K562 (cell line): Measurements from ENCODE around the gene CNIH3. TPM values are rescaled to one million over a fixed set of nuclear protein-coding genes. Genes with fewer than 3 reads are reported as not detected.

ENCODE experiments used
- ATAC-seq: fragments of 200-7000 bp; cut with Tn5 transposase; 3 replicates; pipeline ENCODE4 v1.9.1; 2020; ENCODE audit warnings: moderate library complexity
- BruUV-seq: library from RNA; stranded (reverse); fragments of 400-500 nt; replicated peaks from 2 replicates; lab custom pipeline; 2021; lab: Mats Ljungman, UMichigan
- CTCF ChIA-PET: fragments of 300-600 bp; formaldehyde crosslinking; extraction: SDS; loops from one replicate; lab custom pipeline; 2021; ENCODE audit warnings: low intra/inter-chr PET ratio; lab: Yijun Ruan, JAX
- POLR2A ChIA-PET: fragments of 300-600, 350-650 bp; sonication (Branson Sonifier 250); formaldehyde crosslinking; extraction: SDS; loops from one replicate; lab custom pipeline; 2021; ENCODE audit warnings: antibody characterized with exemption, inconsistent platforms; lab: Yijun Ruan, JAX
- DNase-seq, 4 experiments: peaks; one replicate each; pipeline versions ENCODE4 v3.0.0 to v3.0.0-alpha.2; 2011 to 2018; ENCODE audit warnings: low spot score in 3 of 4, mixed read lengths in 3 of 4; ENCODE audit errors: extremely low read depth in 1 of 4
- FAIRE-seq: peaks from 2 replicates; lab custom pipeline; 2011; peaks lifted over from hg19 to GRCh38; lab: Jason Lieb, UNC
- H2AFZ ChIP-seq: 2 replicates; pipeline ENCODE4 v1.6.0; 2011; ENCODE audit warnings: low read depth, low read length, control low read depth, inconsistent platforms
- H3K27ac ChIP-seq: fragments of 200-600 bp; 3 replicates; pipeline ENCODE4 v1.8.0; 2011; ENCODE audit warnings: low read depth, mild to moderate bottlenecking, control low read depth, inconsistent platforms, low read length, moderate library complexity, mixed read lengths; ENCODE audit errors: extremely low read depth
- H3K27me3 ChIP-seq, 2 experiments: fragments of 300-600 bp in 1 of 2; 2 replicates in 1 of 2; 3 replicates in 1 of 2; pipeline versions ENCODE4 v1.6.0 to v1.8.0; 2011; ENCODE audit warnings: inconsistent platforms in 2 of 2, low read length in 2 of 2, mild to moderate bottlenecking in 1 of 2, mixed read lengths in 1 of 2, moderate library complexity in 1 of 2; ENCODE audit not compliant: control insufficient read depth in 2 of 2, insufficient read depth in 2 of 2
- H3K36me3 ChIP-seq: fragments of 300-600 bp; 3 replicates; pipeline ENCODE4 v1.8.0; 2011; ENCODE audit warnings: mild to moderate bottlenecking, low read length, inconsistent platforms; ENCODE audit not compliant: control insufficient read depth, insufficient read depth
- H3K4me1 ChIP-seq, 2 experiments: fragments of 200-600 bp in 1 of 2; replicated peaks in 1 of 2; 2 replicates in 1 of 2; 3 replicates in 1 of 2; pipeline versions ENCODE4 v1.5.1 to v1.8.0; 2011; ENCODE audit warnings: inconsistent platforms in 2 of 2, low read length in 2 of 2, mild to moderate bottlenecking in 1 of 2, mixed read lengths in 1 of 2, moderate library complexity in 1 of 2; ENCODE audit not compliant: control insufficient read depth in 2 of 2, insufficient read depth in 2 of 2
- H3K4me2 ChIP-seq: 2 replicates; pipeline ENCODE4 v1.6.1; 2011; ENCODE audit warnings: low read length, control low read depth, inconsistent platforms, mixed read lengths; ENCODE audit not compliant: insufficient read depth
- H3K4me3 ChIP-seq: fragments of 200-600 bp; sonication (generic), shearing (Covaris generic); 2 replicates; pipeline ENCODE4 v1.5.1; 2016; ENCODE audit warnings: control low read depth, inconsistent platforms
- H3K79me2 ChIP-seq: fragments of 200-600 bp; 3 replicates; pipeline ENCODE4 v1.8.0; 2011; ENCODE audit warnings: low read length, inconsistent platforms; ENCODE audit not compliant: control insufficient read depth, insufficient read depth
- H3K9ac ChIP-seq, 2 experiments: 2 replicates each; pipeline versions ENCODE4 v1.6.0 to v1.6.1; 2011; ENCODE audit warnings: low read depth in 2 of 2, low read length in 2 of 2, control low read depth in 1 of 2, inconsistent platforms in 1 of 2, mild to moderate bottlenecking in 1 of 2, mixed read lengths in 1 of 2; ENCODE audit not compliant: insufficient read depth in 1 of 2
- H3K9me1 ChIP-seq: one replicate; pipeline ENCODE4 v1.6.0; 2011; ENCODE audit warnings: inconsistent platforms, mild to moderate bottlenecking, low read length, moderate library complexity; ENCODE audit not compliant: control insufficient read depth, insufficient read depth
- H3K9me3 ChIP-seq: replicated peaks from 2 replicates; pipeline ENCODE4 v1.5.1; 2011; ENCODE audit warnings: low read depth, low read length, inconsistent platforms; ENCODE audit not compliant: control insufficient read depth, insufficient read depth
- H4K20me1 ChIP-seq: replicated peaks from 2 replicates; pipeline ENCODE4 v1.6.1; 2011; ENCODE audit warnings: low read length, inconsistent platforms, mixed read lengths; ENCODE audit not compliant: control insufficient read depth, insufficient read depth
- EGR1 ChIP-seq: fragments of 450-650 bp; conservative IDR thresholded peaks from 2 replicates; pipeline ENCODE4 v1.6.1; 2017; ENCODE audit warnings: mild to moderate bottlenecking
- FOXA1 ChIP-seq: fragments of 450-650 bp; IDR thresholded peaks from 2 replicates; pipeline ENCODE4 v1.6.1; 2016; ENCODE audit warnings: mild to moderate bottlenecking, borderline replicate concordance
- HCFC1 ChIP-seq: IDR thresholded peaks from 2 replicates; pipeline ENCODE4 v1.6.1; 2012; ENCODE audit warnings: low read depth, low read length, improper control_type of control experiment
- HSF4 ChIP-seq: fragments of 250-450 bp; sonication (Bioruptor Pico); IDR thresholded peaks from 2 replicates; pipeline ENCODE4 v2.1.2; 2022; ENCODE audit warnings: mild to moderate bottlenecking, moderate library complexity, borderline replicate concordance
- L3MBTL2 ChIP-seq: fragments of 450-650 bp; IDR thresholded peaks from 2 replicates; pipeline ENCODE4 v1.6.1; 2016; ENCODE audit warnings: mild to moderate bottlenecking, moderate library complexity
- PHF8 ChIP-seq: fragments of 200-600 bp; sonication (generic); IDR thresholded peaks from 2 replicates; pipeline ENCODE4 v1.6.1; 2012; ENCODE audit warnings: mixed run types, mild to moderate bottlenecking, inconsistent platforms, low read length, moderate library complexity, borderline replicate concordance
- POU5F1 ChIP-seq: fragments of 150-350 bp; IDR thresholded peaks from 2 replicates; pipeline ENCODE4 v1.6.1; 2014; ENCODE audit warnings: borderline replicate concordance, low read length, low read depth, mild to moderate bottlenecking; ENCODE audit not compliant: partially characterized antibody
- TCF3 ChIP-seq: sonication (generic); formaldehyde crosslinking; IDR thresholded peaks from 2 replicates; pipeline ENCODE4 v1.4.0; 2020; ENCODE audit warnings: mild to moderate bottlenecking, missing genetic modification reagents
- YY1 ChIP-seq, 3 experiments: IDR thresholded peaks; 2 replicates each; pipeline ENCODE4 v1.6.1; 2011; ENCODE audit warnings: low read length in 2 of 3, mild to moderate bottlenecking in 2 of 3, moderate library complexity in 2 of 3, borderline replicate concordance in 1 of 3, control low read depth in 1 of 3, low read depth in 1 of 3; ENCODE audit not compliant: insufficient read depth in 3 of 3, insufficient replicate concordance in 2 of 3, control insufficient read depth in 1 of 3, insufficient read length in 1 of 3; ENCODE audit errors: extremely low read depth in 1 of 3
- ZKSCAN8 ChIP-seq: fragments of 200-800 bp; sonication (Bioruptor generic); IDR thresholded peaks from 2 replicates; pipeline ENCODE4 v1.6.1; 2016; ENCODE audit warnings: missing genetic modification characterization, missing compliant biosample characterization
- WGBS: fragments of 100-300 bp; shearing (Covaris generic); methylation state at CpG from one replicate; pipeline ENCODE4 v1.1.6; 2016; ENCODE audit warnings: low coverage, mixed read lengths; ENCODE audit not compliant: insufficient coverage; ENCODE audit errors: missing lambda C conversion rate; 5-methylcytosine and 5-hydroxymethylcytosine counted together
- in situ Hi-C: fragments of 300-500 bp; cut with MboI; formaldehyde crosslinking; loops from 4 replicates; pipeline ENCODE4 v1.15.0; 2018; ENCODE audit warnings: inconsistent platforms, mixed read lengths
- intact Hi-C: fragments of 100-400 bp; cut with micrococcal nuclease; formaldehyde crosslinking; loops from 2 replicates; pipeline ENCODE4 v1.14.2; 2022
- polyA plus RNA-seq, 8 experiments: library from polyadenylated mRNA; depleted of rRNA in 4 of 8; stranded (reverse) in 5 of 8; unstranded in 3 of 8; fragments of >200 nt; fragmentation: Nextera tagmentation in 2 of 8; fragmentation: Illumina TruSeq in 1 of 8; extraction: Ambion mirVana in 2 of 8; extraction: Trizol in 1 of 8; gene quantifications; 2 replicates each; pipeline versions ENCODE4 v1.2.1 to v1.2.3, GENCODE V29; 2011 to 2014; ENCODE audit warnings: inconsistent platforms in 1 of 8, missing spikeins in 1 of 8
- total RNA-seq, 7 experiments: library from RNA; depleted of rRNA in 6 of 7; stranded (reverse); fragments of >200 nt in 6 of 7; fragmentation: Illumina TruSeq in 2 of 7; extraction: Trizol in 2 of 7; gene quantifications; 2 replicates each; pipeline versions ENCODE4 v1.2.1 to v1.2.3, GENCODE V29; 2011 to 2021; ENCODE audit warnings: low replicate concordance in 1 of 7
- TF ChIP-seq, protein P1 (sequence below): conservative IDR thresholded peaks from 2 replicates; pipeline ENCODE4 v1.6.1; 2011; ENCODE audit warnings: low read depth, mild to moderate bottlenecking, low read length; ENCODE audit not compliant: control insufficient read depth
- TF ChIP-seq, protein P2 (sequence below): IDR thresholded peaks from 3 replicates; pipeline ENCODE4 v1.6.1; 2011; ENCODE audit warnings: borderline replicate concordance, mild to moderate bottlenecking; ENCODE audit not compliant: insufficient read length, insufficient read depth

CNIH3 gene
- total and polyA plus RNA-seq, 9 of the 15 experiments (the other 6 are each of a cell fraction or from before 2014, with no cell fraction given): 0.14 to 1.8 (median 0.79) TPM

DNA sequence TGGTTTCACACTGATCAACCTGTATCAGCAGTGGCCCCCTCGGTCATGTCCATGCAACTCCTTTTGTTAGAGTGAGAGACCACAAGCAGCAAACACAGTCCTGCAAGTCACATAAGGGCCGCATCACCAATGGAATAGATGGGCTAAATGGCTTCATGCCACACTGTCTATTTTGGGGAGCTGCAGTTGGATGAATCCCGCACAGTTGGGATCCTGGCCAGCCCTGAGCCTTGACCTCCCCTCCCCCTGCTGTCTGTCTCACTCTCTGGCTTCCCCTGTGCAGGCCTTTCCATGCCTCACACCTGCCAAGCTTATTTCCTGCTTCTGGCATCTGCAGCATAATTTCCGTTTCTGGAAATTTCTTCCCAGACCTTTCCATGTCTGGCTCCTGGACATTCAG is 57.0 kb downstream of the CNIH3 start (continued):
- no peak for TF ChIP-seq HSF4 (CRISPR knock-in tag)

DNA sequence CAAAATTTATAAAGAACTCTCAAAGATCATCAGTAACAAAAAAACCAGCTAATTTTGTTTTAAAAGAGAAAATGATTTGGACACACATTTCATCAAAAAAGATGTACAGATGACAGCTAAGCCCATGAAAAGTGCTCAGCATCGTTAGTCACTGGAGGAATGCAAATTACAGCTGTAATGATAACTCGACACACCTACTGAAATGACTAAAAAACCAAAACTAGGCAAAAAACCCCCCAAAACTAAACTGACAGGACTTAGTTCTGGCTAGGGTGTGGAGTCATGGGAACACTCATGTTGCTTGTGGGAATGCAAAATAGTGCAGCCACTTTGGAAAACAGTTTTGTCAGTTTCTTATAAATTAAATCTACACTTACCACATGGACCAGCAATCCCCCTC is 59.5 kb downstream of the CNIH3 start:
- peaks cover 5 to 26% of the 10 kb centered on the region in 2 experiments; a peak in 2 of 5 replicates for H3K27me3 ChIP-seq
- BruUV-seq: no TSS peak
- H3K79me2 ChIP-seq: no peaks in the 10 kb centered on the region
- ATAC-seq: no peak
- 0% methylated on average over 2 of the region's 2 CpGs for WGBS
- H3K4me2 ChIP-seq: no peak overlapping the region
- no peaks in the 10 kb centered on the region for H4K20me1 ChIP-seq
- no peaks in the 10 kb centered on the region for H3K4me1 ChIP-seq
- no peak overlapping the region for H2AFZ ChIP-seq
- H3K9me1 ChIP-seq: no peaks in the 10 kb centered on the region
- CTCF ChIA-PET: no interaction called here
- DNase-seq: no peak
- no peaks in the 10 kb centered on the region for H3K9me3 ChIP-seq
- H3K27ac ChIP-seq: no peak overlapping the region
- in situ Hi-C loops (no loop called here), intact Hi-C loops (no loop called here)
- POLR2A ChIA-PET: interaction anchor here (0.8 kb wide), 1 partner anchor 48 kb away, joined by 3 read pairs; no protein-coding TSS in a partner anchor
- no peak overlapping the region for H3K4me3 ChIP-seq
- FAIRE-seq: no peak
- no peaks in the 10 kb centered on the region for H3K36me3 ChIP-seq
- no peak overlapping the region for H3K9ac ChIP-seq
- TF ChIP-seq L3MBTL2: no peak
- TF ChIP-seq, protein P1, sequence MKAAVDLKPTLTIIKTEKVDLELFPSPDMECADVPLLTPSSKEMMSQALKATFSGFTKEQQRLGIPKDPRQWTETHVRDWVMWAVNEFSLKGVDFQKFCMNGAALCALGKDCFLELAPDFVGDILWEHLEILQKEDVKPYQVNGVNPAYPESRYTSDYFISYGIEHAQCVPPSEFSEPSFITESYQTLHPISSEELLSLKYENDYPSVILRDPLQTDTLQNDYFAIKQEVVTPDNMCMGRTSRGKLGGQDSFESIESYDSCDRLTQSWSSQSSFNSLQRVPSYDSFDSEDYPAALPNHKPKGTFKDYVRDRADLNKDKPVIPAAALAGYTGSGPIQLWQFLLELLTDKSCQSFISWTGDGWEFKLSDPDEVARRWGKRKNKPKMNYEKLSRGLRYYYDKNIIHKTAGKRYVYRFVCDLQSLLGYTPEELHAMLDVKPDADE: no peak
- no peak for TF ChIP-seq ZKSCAN8 (CRISPR knock-in tag)
- TF ChIP-seq FOXA1: no peak
- no peak for TF ChIP-seq TCF3 (CRISPR knock-in tag)
- TF ChIP-seq EGR1: no peak
- no peak for TF ChIP-seq YY1 (IDR thresholded peaks at IDR 0.05; ENCODE audit: borderline replicate concordance in 1 of 3, control insufficient read depth in 1 of 3, extremely low read depth in 1 of 3, insufficient read depth in 3 of 3, insufficient read length in 1 of 3, insufficient replicate concordance in 2 of 3, low read depth in 1 of 3, low read length in 2 of 3)
- no peak for TF ChIP-seq HCFC1
- TF ChIP-seq POU5F1: no peak
- TF ChIP-seq, protein P2, sequence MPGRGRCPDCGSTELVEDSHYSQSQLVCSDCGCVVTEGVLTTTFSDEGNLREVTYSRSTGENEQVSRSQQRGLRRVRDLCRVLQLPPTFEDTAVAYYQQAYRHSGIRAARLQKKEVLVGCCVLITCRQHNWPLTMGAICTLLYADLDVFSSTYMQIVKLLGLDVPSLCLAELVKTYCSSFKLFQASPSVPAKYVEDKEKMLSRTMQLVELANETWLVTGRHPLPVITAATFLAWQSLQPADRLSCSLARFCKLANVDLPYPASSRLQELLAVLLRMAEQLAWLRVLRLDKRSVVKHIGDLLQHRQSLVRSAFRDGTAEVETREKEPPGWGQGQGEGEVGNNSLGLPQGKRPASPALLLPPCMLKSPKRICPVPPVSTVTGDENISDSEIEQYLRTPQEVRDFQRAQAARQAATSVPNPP: no peak
- TF ChIP-seq PHF8: no peak
